Measurements from ENCODE around the gene ARIH1.
"Not testable (repeated sequence)": the region's sequence is repeated elsewhere in the genome, so short reads cannot be mapped to it uniquely, and the experiment has no call there.

ARIH1 gene

GRCh38 chr15:72604794-72605193, 130.7 kb downstream of the ARIH1 start:
- no peak for DNase-seq (ENCODE audit: low read depth in 2 of 2)

GRCh38 chr15:72608084-72608483, 134.0 kb downstream of the ARIH1 start:
- DNase-seq (ENCODE audit: low read depth in 2 of 2), result not testable (repeated sequence)

- DNase-seq (ENCODE audit: low read depth in 2 of 2), result no peak
Observed at GRCh38 chr15:72609862-72610261, 135.7 kb downstream of the ARIH1 start.

- DNase-seq (ENCODE audit: low read depth in 2 of 2), result not testable (repeated sequence)
Observed at GRCh38 chr15:72612324-72612723, 138.2 kb downstream of the ARIH1 start.

DNA sequence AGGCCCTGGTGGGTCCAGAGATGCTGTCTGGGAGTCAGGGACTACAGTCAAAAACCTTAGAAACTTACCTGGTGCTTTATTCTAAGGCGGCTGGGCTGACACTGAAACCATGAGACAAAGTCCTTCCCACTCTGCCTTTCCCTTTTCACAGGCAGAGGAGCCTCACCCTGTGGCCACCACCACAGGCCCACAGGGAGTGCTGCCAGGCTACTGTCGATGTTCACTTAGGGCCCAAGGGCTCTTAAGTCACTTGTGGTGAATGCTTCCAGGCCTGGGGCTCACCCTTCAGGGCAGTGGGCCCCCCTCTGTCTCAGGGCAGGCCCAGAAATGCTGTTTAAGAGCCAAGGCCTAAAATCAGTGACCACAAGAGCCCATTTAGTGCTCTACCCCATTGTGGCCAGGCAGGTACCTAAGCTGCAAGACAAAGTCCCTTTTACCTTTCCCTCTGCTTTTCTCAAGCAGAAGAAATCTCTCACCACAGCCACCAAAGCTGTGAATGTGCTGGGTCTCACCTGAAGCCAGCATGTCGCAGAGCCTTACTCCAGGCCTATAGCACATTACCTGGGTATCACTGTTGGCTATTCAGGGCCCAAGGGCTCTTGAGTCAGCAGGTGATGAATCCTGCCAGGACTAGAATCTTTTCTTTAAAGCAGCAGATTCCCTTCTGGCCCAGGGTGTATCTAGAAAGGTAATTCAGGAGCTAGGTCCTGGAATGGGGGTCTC, 140.8 kb downstream of the ARIH1 start:
- no peak for DNase-seq (ENCODE audit: low read depth in 2 of 2)

DNA sequence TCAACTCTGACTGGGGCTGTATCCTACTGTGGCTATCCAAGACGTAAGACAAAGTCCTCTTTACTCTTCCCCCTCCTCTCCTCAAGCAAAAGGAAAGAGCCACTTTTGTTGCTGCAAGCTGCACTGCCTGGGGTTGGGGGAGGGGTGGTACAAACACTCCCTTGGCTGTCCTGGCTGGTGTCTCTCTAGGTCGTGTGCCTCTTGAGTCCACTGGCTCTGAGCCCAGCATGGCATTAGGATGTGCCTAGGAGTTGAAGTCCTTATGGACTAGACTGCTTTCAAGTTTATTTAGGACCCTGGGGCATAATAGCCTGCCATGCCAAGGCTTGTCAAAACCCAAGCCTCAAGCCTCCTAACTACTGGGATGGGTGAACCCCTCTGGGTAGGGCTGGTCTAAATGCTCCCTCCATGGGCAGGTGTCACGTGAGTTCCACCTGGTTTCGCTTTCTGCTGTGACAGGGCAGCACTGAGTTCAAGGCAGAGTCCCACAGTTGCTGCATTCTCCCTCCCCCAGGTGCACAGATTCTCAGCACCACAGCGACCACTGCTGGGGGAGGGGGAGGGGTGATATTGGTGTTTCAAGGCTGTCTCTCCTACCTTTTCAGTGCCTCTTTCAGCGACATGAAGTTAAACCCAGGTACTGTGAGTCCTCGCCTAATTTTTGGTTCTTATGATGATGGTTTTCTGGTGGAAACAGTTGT, 141.6 kb downstream of the ARIH1 start:
- DNase-seq (ENCODE audit: low read depth in 2 of 2), result not testable (repeated sequence)

GRCh38 chr15:72616491-72617210, 142.5 kb downstream of the ARIH1 start:
- no peak for DNase-seq (ENCODE audit: low read depth in 2 of 2)

GRCh38 chr15:72623854-72624253, 149.7 kb downstream of the ARIH1 start:
- not testable (repeated sequence) for DNase-seq (ENCODE audit: low read depth in 2 of 2)

- DNase-seq (ENCODE audit: low read depth in 2 of 2), result not testable (repeated sequence)
Observed at GRCh38 chr15:72626153-72626552, 152.0 kb downstream of the ARIH1 start.

- not testable (repeated sequence) for DNase-seq (ENCODE audit: low read depth in 2 of 2)
Observed at GRCh38 chr15:72628249-72629067, 154.3 kb downstream of the ARIH1 start.

- not testable (repeated sequence) for DNase-seq (ENCODE audit: low read depth in 2 of 2)
Observed at GRCh38 chr15:72629068-72629570, 155.0 kb downstream of the ARIH1 start.

DNA sequence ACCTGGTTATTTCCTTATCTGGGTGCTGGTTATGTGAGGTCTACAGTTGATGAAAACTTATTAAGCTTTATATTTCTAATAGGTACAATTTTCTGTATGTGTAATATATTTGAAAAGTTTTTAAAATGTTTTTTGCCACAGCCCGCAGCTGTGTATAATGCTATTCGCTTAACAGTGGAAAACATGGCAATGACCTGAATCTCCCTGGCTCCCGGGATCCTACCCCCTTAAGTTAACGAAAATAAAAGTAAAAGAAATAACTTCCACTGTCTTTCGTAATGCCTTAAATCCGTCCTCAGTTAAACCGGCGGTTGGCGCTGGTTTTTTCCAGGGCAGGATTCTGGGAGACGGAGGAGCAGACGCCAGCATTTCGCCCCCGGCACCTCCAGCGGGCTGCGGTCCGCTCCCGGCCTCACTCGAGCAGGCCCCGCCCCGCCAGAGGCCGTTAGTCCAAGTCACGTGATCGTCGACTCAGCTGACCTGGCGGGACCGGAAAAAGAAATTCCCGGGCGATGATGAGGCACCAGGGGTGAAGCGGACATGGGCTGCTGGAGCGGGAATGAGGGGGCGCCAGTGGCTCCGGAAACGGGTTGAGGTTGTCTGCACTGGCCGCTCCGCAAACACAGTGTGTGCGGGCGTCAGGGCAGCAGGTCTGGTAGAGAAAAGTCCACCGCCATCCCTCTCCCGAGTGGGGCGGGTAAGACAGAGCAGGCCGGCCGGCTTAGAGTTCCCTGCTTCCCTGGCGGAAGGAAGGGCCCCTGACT, 162.6 kb downstream of the ARIH1 start:
- peak; percentile 18 to 59 for DNase-seq (ENCODE audit: low read depth in 2 of 2)

DNA sequence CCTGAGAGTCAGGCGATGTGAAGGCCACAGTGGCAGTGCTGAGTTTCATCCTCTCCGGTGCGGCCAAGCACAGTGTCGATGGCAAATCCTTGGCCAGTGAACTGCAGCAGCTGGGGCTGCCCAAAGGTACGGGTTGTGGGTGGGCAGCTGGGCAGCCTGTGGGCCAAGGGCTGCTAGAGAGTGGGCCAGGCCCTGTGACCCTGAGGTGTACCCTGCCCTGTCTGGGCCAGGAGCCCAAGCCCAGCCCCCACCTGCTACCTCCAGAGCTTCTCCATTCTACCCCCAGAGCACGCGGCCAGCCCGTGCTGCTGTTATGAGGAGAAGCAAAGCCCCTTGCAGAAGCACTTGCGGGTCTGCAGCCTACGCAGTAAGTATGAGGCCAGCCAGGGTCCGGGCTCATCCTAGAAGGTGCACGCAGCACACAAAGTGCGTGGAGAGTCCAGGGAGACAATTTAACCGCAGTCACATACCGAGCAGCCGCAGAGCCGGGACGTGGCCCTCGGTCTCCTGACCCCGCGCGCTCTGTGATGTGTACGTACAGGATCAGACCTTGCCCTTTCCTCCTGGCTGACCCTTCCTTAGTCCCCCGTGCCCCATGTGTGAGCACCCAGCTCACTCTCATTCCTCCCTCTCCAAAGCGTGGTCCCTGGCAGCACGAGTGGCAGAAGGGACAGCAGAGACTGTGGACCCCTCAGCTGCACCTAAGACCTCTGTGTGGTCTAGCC, 165.8 kb downstream of the ARIH1 start:
- not testable (repeated sequence) for DNase-seq (ENCODE audit: low read depth in 2 of 2)

DNA sequence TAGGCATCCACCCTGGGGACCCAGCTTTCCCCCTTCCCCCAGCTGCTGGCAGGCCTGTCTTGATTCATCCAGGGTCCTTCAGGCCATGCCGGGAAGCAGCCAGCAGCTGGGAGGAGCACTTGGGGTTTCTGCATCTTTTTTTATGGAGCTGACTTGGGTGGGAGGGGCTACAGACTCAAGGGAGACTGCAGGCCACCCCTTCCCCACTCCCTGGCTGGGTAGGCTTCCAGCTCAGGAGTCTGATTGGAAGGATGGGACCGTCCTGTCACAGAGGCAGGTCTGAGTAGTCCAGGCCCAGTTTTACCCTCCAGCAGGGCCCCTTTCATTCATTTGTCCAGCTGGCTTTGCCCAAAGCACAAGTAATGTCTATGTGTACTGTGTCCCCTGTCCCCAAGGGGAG, 168.1 kb downstream of the ARIH1 start:
- DNase-seq (ENCODE audit: low read depth in 2 of 2), result not testable (repeated sequence)

- not testable (repeated sequence) for DNase-seq (ENCODE audit: low read depth in 2 of 2)
Observed at GRCh38 chr15:72648631-72649253, 174.6 kb downstream of the ARIH1 start.

Measured in stimulated activated CD8-positive, alpha-beta memory T cell treated with anti-CD3 and anti-CD28 coated beads, Interleukin-15, amount 100 ng/mL, for 48 hours (primary cell).